K562 (cell line): ENCODE data around the gene THRSP. TPM values are rescaled to one million over a fixed set of nuclear protein-coding genes. Genes with fewer than 3 reads are reported as not detected.

Source experiments
- ATAC-seq: fragments of 200-7000 bp; cut with Tn5 transposase; 3 replicates; pipeline ENCODE4 v1.9.1; 2020; ENCODE audit warnings: moderate library complexity
- BruUV-seq: library from RNA; stranded (reverse); fragments of 400-500 nt; replicated peaks from 2 replicates; lab custom pipeline; 2021; lab: Mats Ljungman, UMichigan
- CTCF ChIA-PET: fragments of 300-600 bp; formaldehyde crosslinking; extraction: SDS; loops from one replicate; lab custom pipeline; 2021; ENCODE audit warnings: low intra/inter-chr PET ratio; lab: Yijun Ruan, JAX
- POLR2A ChIA-PET: fragments of 300-600, 350-650 bp; sonication (Branson Sonifier 250); formaldehyde crosslinking; extraction: SDS; loops from one replicate; lab custom pipeline; 2021; ENCODE audit warnings: antibody characterized with exemption, inconsistent platforms; lab: Yijun Ruan, JAX
- DNase-seq, 4 experiments: peaks; one replicate each; pipeline versions ENCODE4 v3.0.0 to v3.0.0-alpha.2; 2011 to 2018; ENCODE audit warnings: low spot score in 3 of 4, mixed read lengths in 3 of 4; ENCODE audit errors: extremely low read depth in 1 of 4
- FAIRE-seq: peaks from 2 replicates; lab custom pipeline; 2011; peaks lifted over from hg19 to GRCh38; lab: Jason Lieb, UNC
- H2AFZ ChIP-seq: 2 replicates; pipeline ENCODE4 v1.6.0; 2011; ENCODE audit warnings: low read depth, low read length, control low read depth, inconsistent platforms
- H3K27ac ChIP-seq: fragments of 200-600 bp; 3 replicates; pipeline ENCODE4 v1.8.0; 2011; ENCODE audit warnings: low read depth, mild to moderate bottlenecking, control low read depth, inconsistent platforms, low read length, moderate library complexity, mixed read lengths; ENCODE audit errors: extremely low read depth
- H3K27me3 ChIP-seq, 2 experiments: fragments of 300-600 bp in 1 of 2; 2 replicates in 1 of 2; 3 replicates in 1 of 2; pipeline versions ENCODE4 v1.6.0 to v1.8.0; 2011; ENCODE audit warnings: inconsistent platforms in 2 of 2, low read length in 2 of 2, mild to moderate bottlenecking in 1 of 2, mixed read lengths in 1 of 2, moderate library complexity in 1 of 2; ENCODE audit not compliant: control insufficient read depth in 2 of 2, insufficient read depth in 2 of 2
- H3K36me3 ChIP-seq: fragments of 300-600 bp; 3 replicates; pipeline ENCODE4 v1.8.0; 2011; ENCODE audit warnings: mild to moderate bottlenecking, low read length, inconsistent platforms; ENCODE audit not compliant: control insufficient read depth, insufficient read depth
- H3K4me1 ChIP-seq, 2 experiments: fragments of 200-600 bp in 1 of 2; replicated peaks in 1 of 2; 2 replicates in 1 of 2; 3 replicates in 1 of 2; pipeline versions ENCODE4 v1.5.1 to v1.8.0; 2011; ENCODE audit warnings: inconsistent platforms in 2 of 2, low read length in 2 of 2, mild to moderate bottlenecking in 1 of 2, mixed read lengths in 1 of 2, moderate library complexity in 1 of 2; ENCODE audit not compliant: control insufficient read depth in 2 of 2, insufficient read depth in 2 of 2
- H3K4me2 ChIP-seq: 2 replicates; pipeline ENCODE4 v1.6.1; 2011; ENCODE audit warnings: low read length, control low read depth, inconsistent platforms, mixed read lengths; ENCODE audit not compliant: insufficient read depth
- H3K4me3 ChIP-seq: fragments of 200-600 bp; sonication (generic), shearing (Covaris generic); 2 replicates; pipeline ENCODE4 v1.5.1; 2016; ENCODE audit warnings: control low read depth, inconsistent platforms
- H3K79me2 ChIP-seq: fragments of 200-600 bp; 3 replicates; pipeline ENCODE4 v1.8.0; 2011; ENCODE audit warnings: low read length, inconsistent platforms; ENCODE audit not compliant: control insufficient read depth, insufficient read depth
- H3K9ac ChIP-seq, 2 experiments: 2 replicates each; pipeline versions ENCODE4 v1.6.0 to v1.6.1; 2011; ENCODE audit warnings: low read depth in 2 of 2, low read length in 2 of 2, control low read depth in 1 of 2, inconsistent platforms in 1 of 2, mild to moderate bottlenecking in 1 of 2, mixed read lengths in 1 of 2; ENCODE audit not compliant: insufficient read depth in 1 of 2
- H3K9me1 ChIP-seq: one replicate; pipeline ENCODE4 v1.6.0; 2011; ENCODE audit warnings: inconsistent platforms, mild to moderate bottlenecking, low read length, moderate library complexity; ENCODE audit not compliant: control insufficient read depth, insufficient read depth
- H3K9me3 ChIP-seq: replicated peaks from 2 replicates; pipeline ENCODE4 v1.5.1; 2011; ENCODE audit warnings: low read depth, low read length, inconsistent platforms; ENCODE audit not compliant: control insufficient read depth, insufficient read depth
- H4K20me1 ChIP-seq: replicated peaks from 2 replicates; pipeline ENCODE4 v1.6.1; 2011; ENCODE audit warnings: low read length, inconsistent platforms, mixed read lengths; ENCODE audit not compliant: control insufficient read depth, insufficient read depth
- CREB3L1 ChIP-seq: fragments of 450-650 bp; IDR thresholded peaks from 2 replicates; pipeline ENCODE4 v1.6.1; 2014; ENCODE audit warnings: low read depth, mild to moderate bottlenecking, moderate library complexity, borderline replicate concordance
- CXXC5 ChIP-seq: fragments of 250-450 bp; sonication (Bioruptor Pico); IDR thresholded peaks from 2 replicates; pipeline ENCODE4 v1.8.0; 2022; ENCODE audit warnings: inconsistent platforms, mild to moderate bottlenecking, moderate library complexity
- DMBX1 ChIP-seq: fragments of 250-450 bp; sonication (Bioruptor Pico); IDR thresholded peaks from 2 replicates; pipeline ENCODE4 v1.8.0; 2022; ENCODE audit warnings: inconsistent platforms, mild to moderate bottlenecking, moderate library complexity, borderline replicate concordance
- DNMT1 ChIP-seq: fragments of 450-650 bp; IDR thresholded peaks from 2 replicates; pipeline ENCODE4 v1.6.1; 2016; ENCODE audit warnings: antibody characterized with exemption, mild to moderate bottlenecking
- RFX5 ChIP-seq: IDR thresholded peaks from 2 replicates; pipeline ENCODE4 v1.6.1; 2011; ENCODE audit warnings: low read depth, mild to moderate bottlenecking, improper control_type of control experiment, low read length
- WGBS: fragments of 100-300 bp; shearing (Covaris generic); methylation state at CpG from one replicate; pipeline ENCODE4 v1.1.6; 2016; ENCODE audit warnings: low coverage, mixed read lengths; ENCODE audit not compliant: insufficient coverage; ENCODE audit errors: missing lambda C conversion rate; 5-methylcytosine and 5-hydroxymethylcytosine counted together
- in situ Hi-C: fragments of 300-500 bp; cut with MboI; formaldehyde crosslinking; loops from 4 replicates; pipeline ENCODE4 v1.15.0; 2018; ENCODE audit warnings: inconsistent platforms, mixed read lengths
- intact Hi-C: fragments of 100-400 bp; cut with micrococcal nuclease; formaldehyde crosslinking; loops from 2 replicates; pipeline ENCODE4 v1.14.2; 2022
- polyA plus RNA-seq, 8 experiments: library from polyadenylated mRNA; depleted of rRNA in 4 of 8; stranded (reverse) in 5 of 8; unstranded in 3 of 8; fragments of >200 nt; fragmentation: Nextera tagmentation in 2 of 8; fragmentation: Illumina TruSeq in 1 of 8; extraction: Ambion mirVana in 2 of 8; extraction: Trizol in 1 of 8; gene quantifications; 2 replicates each; pipeline versions ENCODE4 v1.2.1 to v1.2.3, GENCODE V29; 2011 to 2014; ENCODE audit warnings: inconsistent platforms in 1 of 8, missing spikeins in 1 of 8
- total RNA-seq, 7 experiments: library from RNA; depleted of rRNA in 6 of 7; stranded (reverse); fragments of >200 nt in 6 of 7; fragmentation: Illumina TruSeq in 2 of 7; extraction: Trizol in 2 of 7; gene quantifications; 2 replicates each; pipeline versions ENCODE4 v1.2.1 to v1.2.3, GENCODE V29; 2011 to 2021; ENCODE audit warnings: low replicate concordance in 1 of 7
- TF ChIP-seq, protein P1 (sequence below): fragments of 450-650 bp; IDR thresholded peaks from 2 replicates; pipeline ENCODE4 v1.6.1; 2017; ENCODE audit warnings: antibody characterized with exemption, mild to moderate bottlenecking

Gene THRSP
- total and polyA plus RNA-seq, 9 of the 15 experiments (the other 6 are each of a cell fraction or from before 2014, with no cell fraction given) = 0.23 to 0.56 (median 0.31) TPM; not detected in 2

- Histone ChIP-seq H3K9ac (peak overlapping the region; percentile 10 to 53; a peak in 2 of 4 replicates), H4K20me1 (no peaks in the 10 kb centered on the region), H3K4me3 (no peak overlapping the region), H3K79me2 (no peaks in the 10 kb centered on the region), H3K4me1 (peaks cover 16 to 20% of the 10 kb centered on the region in 2 experiments), H3K36me3 (no peaks in the 10 kb centered on the region), H3K27me3 (no peaks in the 10 kb centered on the region), H3K27ac (no peak overlapping the region), H2AFZ (peak overlapping the region; percentile 65), H3K9me1 (no peaks in the 10 kb centered on the region), H3K9me3 (no peaks in the 10 kb centered on the region), H3K4me2 (no peak overlapping the region; the same call in 1 of the 2 replicates)
- ChIA-PET POLR2A (interaction anchor here (0.6 kb wide), 2 partner anchors 44 to 490 kb away, joined by 3 to 4 read pairs; no protein-coding TSS in a partner anchor), CTCF (no interaction called here)
- in situ Hi-C loops (no loop called here), intact Hi-C loops (no loop called here)
- DNase-seq (peak in 1 of 4 experiments; percentile 39), FAIRE-seq (no peak), ATAC-seq (no peak)
- no TSS peak for BruUV-seq
- 12% methylated on average over 3 of the region's 3 CpGs for WGBS
- TF ChIP-seq CREB3L1 (0 out of 2 replicates have a peak, but pooled peaks have one; percentile 33), DMBX1 (no peak), RFX5 (no peak), DNMT1 (no peak), CXXC5 (0 out of 2 replicates have a peak, but pooled peaks have one; percentile 11)
- TF ChIP-seq, protein P1, sequence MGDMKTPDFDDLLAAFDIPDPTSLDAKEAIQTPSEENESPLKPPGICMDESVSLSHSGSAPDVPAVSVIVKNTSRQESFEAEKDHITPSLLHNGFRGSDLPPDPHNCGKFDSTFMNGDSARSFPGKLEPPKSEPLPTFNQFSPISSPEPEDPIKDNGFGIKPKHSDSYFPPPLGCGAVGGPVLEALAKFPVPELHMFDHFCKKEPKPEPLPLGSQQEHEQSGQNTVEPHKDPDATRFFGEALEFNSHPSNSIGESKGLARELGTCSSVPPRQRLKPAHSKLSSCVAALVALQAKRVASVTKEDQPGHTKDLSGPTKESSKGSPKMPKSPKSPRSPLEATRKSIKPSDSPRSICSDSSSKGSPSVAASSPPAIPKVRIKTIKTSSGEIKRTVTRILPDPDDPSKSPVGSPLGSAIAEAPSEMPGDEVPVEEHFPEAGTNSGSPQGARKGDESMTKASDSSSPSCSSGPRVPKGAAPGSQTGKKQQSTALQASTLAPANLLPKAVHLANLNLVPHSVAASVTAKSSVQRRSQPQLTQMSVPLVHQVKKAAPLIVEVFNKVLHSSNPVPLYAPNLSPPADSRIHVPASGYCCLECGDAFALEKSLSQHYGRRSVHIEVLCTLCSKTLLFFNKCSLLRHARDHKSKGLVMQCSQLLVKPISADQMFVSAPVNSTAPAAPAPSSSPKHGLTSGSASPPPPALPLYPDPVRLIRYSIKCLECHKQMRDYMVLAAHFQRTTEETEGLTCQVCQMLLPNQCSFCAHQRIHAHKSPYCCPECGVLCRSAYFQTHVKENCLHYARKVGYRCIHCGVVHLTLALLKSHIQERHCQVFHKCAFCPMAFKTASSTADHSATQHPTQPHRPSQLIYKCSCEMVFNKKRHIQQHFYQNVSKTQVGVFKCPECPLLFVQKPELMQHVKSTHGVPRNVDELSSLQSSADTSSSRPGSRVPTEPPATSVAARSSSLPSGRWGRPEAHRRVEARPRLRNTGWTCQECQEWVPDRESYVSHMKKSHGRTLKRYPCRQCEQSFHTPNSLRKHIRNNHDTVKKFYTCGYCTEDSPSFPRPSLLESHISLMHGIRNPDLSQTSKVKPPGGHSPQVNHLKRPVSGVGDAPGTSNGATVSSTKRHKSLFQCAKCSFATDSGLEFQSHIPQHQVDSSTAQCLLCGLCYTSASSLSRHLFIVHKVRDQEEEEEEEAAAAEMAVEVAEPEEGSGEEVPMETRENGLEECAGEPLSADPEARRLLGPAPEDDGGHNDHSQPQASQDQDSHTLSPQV = peak; percentile 79
Observed at GRCh38 chr11:78056093-78056492, 7.6 kb upstream of the THRSP start.
